Astrocyte (in vitro differentiated cells and primary cell): ENCODE measurements around the gene ESD. TPM values are rescaled to one million over a fixed set of nuclear protein-coding genes. Genes with fewer than 3 reads are reported as not detected.
A peak's percentile ranks its signal among the peaks of the same experiment; 100 is the strongest.

Source experiments
- DNase-seq: peaks from one replicate; pipeline ENCODE4 v3.0.0-alpha.2; 2010; ENCODE audit warnings: low read depth
- FAIRE-seq: peaks from 2 replicates; lab custom pipeline; 2011; peaks lifted over from hg19 to GRCh38; lab: Jason Lieb, UNC
- H2AFZ ChIP-seq: 2 replicates; pipeline ENCODE4 v1.6.0; 2012; ENCODE audit warnings: low read depth, low read length, inconsistent platforms
- H3K27ac ChIP-seq: 2 replicates; pipeline ENCODE4 v1.5.1; 2011; ENCODE audit warnings: low read depth, low read length, inconsistent platforms
- H3K27me3 ChIP-seq: 2 replicates; pipeline ENCODE4 v1.6.0; 2011; ENCODE audit warnings: low read length, inconsistent platforms; ENCODE audit not compliant: insufficient read depth
- H3K36me3 ChIP-seq: 2 replicates; pipeline ENCODE4 v1.5.1; 2011; ENCODE audit warnings: low read length, inconsistent platforms; ENCODE audit not compliant: insufficient read depth
- H3K4me1 ChIP-seq: 2 replicates; pipeline ENCODE4 v1.5.1; 2011; ENCODE audit warnings: low read length, inconsistent platforms; ENCODE audit not compliant: insufficient read depth
- H3K4me2 ChIP-seq: 2 replicates; pipeline ENCODE4 v1.6.0; 2012; ENCODE audit warnings: low read length, inconsistent platforms
- H3K4me3 ChIP-seq: 2 replicates; pipeline ENCODE4 v1.5.1; 2011; ENCODE audit warnings: low read depth, mild to moderate bottlenecking, low read length, inconsistent platforms; ENCODE audit not compliant: insufficient read depth
- H3K79me2 ChIP-seq: 2 replicates; pipeline ENCODE4 v1.6.0; 2012; ENCODE audit warnings: mild to moderate bottlenecking, low read length, inconsistent platforms; ENCODE audit not compliant: insufficient read depth
- H3K9ac ChIP-seq: 2 replicates; pipeline ENCODE4 v1.6.0; 2012; ENCODE audit warnings: mild to moderate bottlenecking, low read length, inconsistent platforms
- H3K9me3 ChIP-seq: 2 replicates; pipeline ENCODE4 v1.5.1; 2012; ENCODE audit warnings: low read depth, mild to moderate bottlenecking, low read length, inconsistent platforms; ENCODE audit not compliant: insufficient read depth
- H4K20me1 ChIP-seq: 2 replicates; pipeline ENCODE4 v1.6.0; 2012; ENCODE audit warnings: low read length, inconsistent platforms; ENCODE audit not compliant: insufficient read depth
- H3K27ac Mint-ChIP-seq: one replicate; pipeline ENCODE4 v1.8.0; 2021; ENCODE audit warnings: mild to moderate bottlenecking, mixed read lengths; ENCODE audit not compliant: unreplicated experiment
- H3K27me3 Mint-ChIP-seq: one replicate; pipeline ENCODE4 v1.8.0; 2021; ENCODE audit warnings: low read depth, mixed read lengths; ENCODE audit not compliant: unreplicated experiment
- H3K36me3 Mint-ChIP-seq: one replicate; pipeline ENCODE4 v1.8.0; 2021; ENCODE audit warnings: low read depth, mixed read lengths; ENCODE audit not compliant: unreplicated experiment
- H3K4me1 Mint-ChIP-seq: one replicate; pipeline ENCODE4 v1.8.0; 2021; ENCODE audit warnings: low read depth, mixed read lengths; ENCODE audit not compliant: unreplicated experiment
- H3K4me3 Mint-ChIP-seq: one replicate; pipeline ENCODE4 v1.8.0; 2021; ENCODE audit warnings: mild to moderate bottlenecking, moderate library complexity, mixed read lengths; ENCODE audit not compliant: unreplicated experiment
- H3K9me3 Mint-ChIP-seq: one replicate; pipeline ENCODE4 v1.8.0; 2021; ENCODE audit warnings: mild to moderate bottlenecking, mixed read lengths; ENCODE audit not compliant: unreplicated experiment
- CTCF ChIP-seq: IDR thresholded peaks from 2 replicates; pipeline ENCODE4 v1.5.1; 2011; ENCODE audit warnings: low read depth, mild to moderate bottlenecking, inconsistent platforms, low read length, moderate library complexity; ENCODE audit not compliant: insufficient read depth
- EZH2 ChIP-seq: IDR thresholded peaks from 2 replicates; pipeline ENCODE4 v1.6.1; 2012; ENCODE audit warnings: mild to moderate bottlenecking, low read length, inconsistent platforms; ENCODE audit not compliant: insufficient read depth
- total RNA-seq: library from RNA; stranded (reverse); gene quantifications from 2 replicates; pipeline ENCODE4 v1.2.1, GENCODE V29; 2021

The ESD gene
- total RNA-seq, 1 donor from 2014 or later: 91.3 TPM

- H4K20me1 ChIP-seq: no peaks in the 10 kb centered on the region
- peak overlapping the region; percentile 17 for H3K27ac ChIP-seq
- H3K27ac Mint-ChIP-seq: no peak overlapping the region
- no peaks in the 10 kb centered on the region for H3K27me3 ChIP-seq
- peaks cover 6% of the 10 kb centered on the region for H3K9me3 Mint-ChIP-seq
- no peak overlapping the region for H3K9ac ChIP-seq
- peaks cover 23% of the 10 kb centered on the region for H3K36me3 Mint-ChIP-seq
- no peaks in the 10 kb centered on the region for H3K27me3 Mint-ChIP-seq
- peaks cover 8% of the 10 kb centered on the region for H3K4me1 Mint-ChIP-seq
- H3K4me3 ChIP-seq: no peak overlapping the region
- no peaks in the 10 kb centered on the region for H3K36me3 ChIP-seq
- peak; percentile 49 for DNase-seq
- peak overlapping the region; percentile 42 for H3K4me2 ChIP-seq
- no peak for FAIRE-seq
- no peaks in the 10 kb centered on the region for H3K9me3 ChIP-seq
- no peak overlapping the region for H2AFZ ChIP-seq
- TF ChIP-seq EZH2 (no peak), CTCF (no peak)
- H3K79me2 ChIP-seq: no peaks in the 10 kb centered on the region
- peak overlapping the region; percentile 16 for H3K4me3 Mint-ChIP-seq
- H3K4me1 ChIP-seq: peaks cover 9% of the 10 kb centered on the region
Measured at GRCh38 chr13:46743191-46743590, 53.8 kb downstream of the ESD start.

GRCh38 chr13:46739447-46740098 is 57.4 kb downstream of the ESD start:
- Histone ChIP-seq H3K9me3 (no peaks in the 10 kb centered on the region), H3K79me2 (no peaks in the 10 kb centered on the region), H4K20me1 (no peaks in the 10 kb centered on the region), H2AFZ (no peak overlapping the region), H3K4me2 (no peak overlapping the region), H3K9ac (no peak overlapping the region), H3K4me1 (peaks cover 3% of the 10 kb centered on the region), H3K27ac (no peak overlapping the region), H3K36me3 (peaks cover 5% of the 10 kb centered on the region), H3K27me3 (no peaks in the 10 kb centered on the region), H3K4me3 (no peak overlapping the region)
- peaks cover 7% of the 10 kb centered on the region for H3K4me1 Mint-ChIP-seq
- no peaks in the 10 kb centered on the region for H3K9me3 Mint-ChIP-seq
- no peaks in the 10 kb centered on the region for H3K27me3 Mint-ChIP-seq
- DNase-seq (no peak), FAIRE-seq (no peak)
- no peak overlapping the region for H3K27ac Mint-ChIP-seq
- H3K36me3 Mint-ChIP-seq: peaks cover 6% of the 10 kb centered on the region
- H3K4me3 Mint-ChIP-seq: no peak overlapping the region
- TF ChIP-seq CTCF (no peak), EZH2 (no peak)

- Mint-ChIP-seq H3K4me3 (no peak overlapping the region), H3K9me3 (no peaks in the 10 kb centered on the region), H3K27me3 (no peaks in the 10 kb centered on the region), H3K27ac (no peak overlapping the region), H3K36me3 (peaks cover 6% of the 10 kb centered on the region), H3K4me1 (peaks cover 7% of the 10 kb centered on the region)
- H3K4me2 ChIP-seq: no peak overlapping the region
- TF ChIP-seq CTCF (no peak), EZH2 (no peak)
- H3K9me3 ChIP-seq: no peaks in the 10 kb centered on the region
- H3K79me2 ChIP-seq: no peaks in the 10 kb centered on the region
- no peak for FAIRE-seq
- H3K27ac ChIP-seq: no peak overlapping the region
- no peak overlapping the region for H3K9ac ChIP-seq
- H3K4me1 ChIP-seq: peaks cover 3% of the 10 kb centered on the region
- no peak overlapping the region for H2AFZ ChIP-seq
- H3K4me3 ChIP-seq: no peak overlapping the region
- H3K36me3 ChIP-seq: peaks cover 8% of the 10 kb centered on the region
- H4K20me1 ChIP-seq: no peaks in the 10 kb centered on the region
- no peaks in the 10 kb centered on the region for H3K27me3 ChIP-seq
- DNase-seq: no peak
Measured at GRCh38 chr13:46738766-46739165, 58.2 kb downstream of the ESD start.
